OCI-LY3 (cell line): ENCODE measurements around the gene PLXNA3.

Experiments
- H2AFZ ChIP-seq: fragments of 200-600, 300-600 bp; shearing (Covaris generic); 2 replicates; pipeline ENCODE4 v1.6.0; 2014; ENCODE audit warnings: antibody characterized with exemption, low read depth, low read length
- H3K27ac ChIP-seq: fragments of 200-600, 300-600 bp; sonication (generic); 2 replicates; pipeline ENCODE4 v1.5.1; 2014; ENCODE audit warnings: mild to moderate bottlenecking, low read length, moderate library complexity, mixed read lengths
- H3K27me3 ChIP-seq: fragments of 200-600, 300-600 bp; sonication (generic); 2 replicates; pipeline ENCODE4 v1.6.1; 2014; ENCODE audit warnings: low read depth, low read length, mixed read lengths
- H3K36me3 ChIP-seq: fragments of 200-600, 300-600 bp; sonication (generic); replicated peaks from 2 replicates; pipeline ENCODE3; 2014; ENCODE audit warnings: low read depth, low read length, mixed read lengths
- H3K4me1 ChIP-seq: fragments of 300-600, 200-600 bp; sonication (generic); 2 replicates; pipeline ENCODE4 v1.6.1; 2014; ENCODE audit warnings: low read length, mixed read lengths
- H3K4me2 ChIP-seq: fragments of 200-600, 300-600 bp; sonication (generic); 2 replicates; pipeline ENCODE4 v1.6.1; 2014; ENCODE audit warnings: low read length, mixed read lengths
- H3K4me3 ChIP-seq: fragments of 300-600, 200-600 bp; sonication (generic); 2 replicates; pipeline ENCODE4 v1.5.1; 2014; ENCODE audit warnings: antibody characterized with exemption, mild to moderate bottlenecking, low read length, moderate library complexity
- H3K79me2 ChIP-seq: fragments of 300-600, 200-600 bp; shearing (Covaris generic); 2 replicates; pipeline ENCODE4 v1.6.1; 2014; ENCODE audit warnings: mild to moderate bottlenecking, low read length, mixed read lengths
- H3K9ac ChIP-seq: fragments of 300-600, 200-600 bp; shearing (Covaris generic); 2 replicates; pipeline ENCODE4 v1.6.0; 2014; ENCODE audit warnings: mild to moderate bottlenecking, low read length, moderate library complexity
- H3K9me3 ChIP-seq: fragments of 200-600, 300-600 bp; shearing (Covaris generic); 2 replicates; pipeline ENCODE4 v1.6.1; 2014; ENCODE audit warnings: low read length, mixed read lengths; ENCODE audit not compliant: insufficient read depth
- H4K20me1 ChIP-seq: fragments of 200-600, 300-600 bp; sonication (generic); 2 replicates; pipeline ENCODE4 v1.6.1; 2016; ENCODE audit warnings: low read length, mixed read lengths; ENCODE audit not compliant: insufficient read depth
- EZH2phosphoT487 ChIP-seq: fragments of 200-600 bp; shearing (Covaris generic); IDR thresholded peaks from 2 replicates; pipeline ENCODE4 v1.6.1; 2018; ENCODE audit warnings: antibody characterized with exemption, mixed run types, low read depth
- TF ChIP-seq, protein P1 (sequence below): fragments of 200-600, 300-600 bp; sonication (generic); IDR thresholded peaks from 2 replicates; pipeline ENCODE4 v1.5.1; 2014; ENCODE audit warnings: antibody characterized with exemption, low read length, low read depth

The PLXNA3 gene

GRCh38 chrX:154526901-154527675 lies 69.0 kb downstream of the PLXNA3 start:
- peak overlapping the region; percentile 99 for H3K4me2 ChIP-seq
- H3K36me3 ChIP-seq = no peaks in the 10 kb centered on the region
- TF ChIP-seq, protein P1, sequence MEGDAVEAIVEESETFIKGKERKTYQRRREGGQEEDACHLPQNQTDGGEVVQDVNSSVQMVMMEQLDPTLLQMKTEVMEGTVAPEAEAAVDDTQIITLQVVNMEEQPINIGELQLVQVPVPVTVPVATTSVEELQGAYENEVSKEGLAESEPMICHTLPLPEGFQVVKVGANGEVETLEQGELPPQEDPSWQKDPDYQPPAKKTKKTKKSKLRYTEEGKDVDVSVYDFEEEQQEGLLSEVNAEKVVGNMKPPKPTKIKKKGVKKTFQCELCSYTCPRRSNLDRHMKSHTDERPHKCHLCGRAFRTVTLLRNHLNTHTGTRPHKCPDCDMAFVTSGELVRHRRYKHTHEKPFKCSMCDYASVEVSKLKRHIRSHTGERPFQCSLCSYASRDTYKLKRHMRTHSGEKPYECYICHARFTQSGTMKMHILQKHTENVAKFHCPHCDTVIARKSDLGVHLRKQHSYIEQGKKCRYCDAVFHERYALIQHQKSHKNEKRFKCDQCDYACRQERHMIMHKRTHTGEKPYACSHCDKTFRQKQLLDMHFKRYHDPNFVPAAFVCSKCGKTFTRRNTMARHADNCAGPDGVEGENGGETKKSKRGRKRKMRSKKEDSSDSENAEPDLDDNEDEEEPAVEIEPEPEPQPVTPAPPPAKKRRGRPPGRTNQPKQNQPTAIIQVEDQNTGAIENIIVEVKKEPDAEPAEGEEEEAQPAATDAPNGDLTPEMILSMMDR = peak; percentile 48
- TF ChIP-seq EZH2phosphoT487 = no peak
- H3K27ac ChIP-seq = peak overlapping the region; percentile 48
- no peaks in the 10 kb centered on the region for H3K9me3 ChIP-seq
- no peaks in the 10 kb centered on the region for H3K27me3 ChIP-seq
- peaks cover 11% of the 10 kb centered on the region for H3K4me1 ChIP-seq
- H3K4me3 ChIP-seq = peak overlapping the region; percentile 86
- no peaks in the 10 kb centered on the region for H4K20me1 ChIP-seq
- peak overlapping the region; percentile 87 for H2AFZ ChIP-seq
- H3K79me2 ChIP-seq = no peaks in the 10 kb centered on the region
- H3K9ac ChIP-seq = peak overlapping the region; percentile 78
